ENCODE data around the gene STK24.

DNA sequence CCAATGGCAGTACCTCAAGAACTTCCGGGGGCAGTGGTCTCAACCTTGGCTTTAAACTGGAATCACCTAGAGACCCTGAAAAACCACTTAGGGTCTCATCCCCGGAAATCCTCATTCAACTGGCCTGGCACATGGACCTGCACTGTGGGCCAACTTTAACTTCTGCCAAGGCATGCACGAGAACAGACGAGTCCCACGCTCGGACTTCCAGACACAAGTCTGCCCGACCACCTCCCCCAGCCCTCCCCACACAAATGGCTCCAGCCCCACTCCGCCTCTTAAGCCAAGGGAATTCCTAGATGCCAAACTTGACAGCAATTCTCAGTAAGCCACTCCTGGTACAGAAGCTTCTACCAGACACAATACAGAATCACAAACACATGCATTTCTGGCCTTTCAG, 114.0 kb downstream of the STK24 start:
- TF ChIP-seq, protein P1, sequence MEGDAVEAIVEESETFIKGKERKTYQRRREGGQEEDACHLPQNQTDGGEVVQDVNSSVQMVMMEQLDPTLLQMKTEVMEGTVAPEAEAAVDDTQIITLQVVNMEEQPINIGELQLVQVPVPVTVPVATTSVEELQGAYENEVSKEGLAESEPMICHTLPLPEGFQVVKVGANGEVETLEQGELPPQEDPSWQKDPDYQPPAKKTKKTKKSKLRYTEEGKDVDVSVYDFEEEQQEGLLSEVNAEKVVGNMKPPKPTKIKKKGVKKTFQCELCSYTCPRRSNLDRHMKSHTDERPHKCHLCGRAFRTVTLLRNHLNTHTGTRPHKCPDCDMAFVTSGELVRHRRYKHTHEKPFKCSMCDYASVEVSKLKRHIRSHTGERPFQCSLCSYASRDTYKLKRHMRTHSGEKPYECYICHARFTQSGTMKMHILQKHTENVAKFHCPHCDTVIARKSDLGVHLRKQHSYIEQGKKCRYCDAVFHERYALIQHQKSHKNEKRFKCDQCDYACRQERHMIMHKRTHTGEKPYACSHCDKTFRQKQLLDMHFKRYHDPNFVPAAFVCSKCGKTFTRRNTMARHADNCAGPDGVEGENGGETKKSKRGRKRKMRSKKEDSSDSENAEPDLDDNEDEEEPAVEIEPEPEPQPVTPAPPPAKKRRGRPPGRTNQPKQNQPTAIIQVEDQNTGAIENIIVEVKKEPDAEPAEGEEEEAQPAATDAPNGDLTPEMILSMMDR (IDR thresholded peaks at IDR 0.05; ENCODE audit: low read depth, low read length, poor library complexity, severe bottlenecking) = no peak
- TF ChIP-seq EZH2phosphoT487 (IDR thresholded peaks at IDR 0.05; ENCODE audit: borderline replicate concordance, low read length) = no peak
